Loucy (cell line): ENCODE results near the gene PRKCZ.

ENCODE experiments used
- H2AFZ ChIP-seq: fragments of 200-600 bp; sonication (generic); 2 replicates; pipeline ENCODE4 v1.6.0; 2016; ENCODE audit warnings: antibody characterized with exemption, mild to moderate bottlenecking, low read length, moderate library complexity
- H3F3A ChIP-seq: fragments of 200-600 bp; 2 replicates; pipeline ENCODE4 v1.6.0; 2016; ENCODE audit warnings: antibody characterized with exemption, low read depth, mild to moderate bottlenecking
- H3K27me3 ChIP-seq: fragments of 200-600 bp; sonication (generic); 2 replicates; pipeline ENCODE4 v1.6.1; 2014; ENCODE audit warnings: low read length, mild to moderate bottlenecking; ENCODE audit not compliant: insufficient read depth, poor library complexity, severe bottlenecking
- H3K36me3 ChIP-seq: fragments of 200-600 bp; sonication (generic); 2 replicates; pipeline ENCODE4 v1.6.1; 2016; ENCODE audit warnings: low read length; ENCODE audit not compliant: insufficient read depth
- H3K4me1 ChIP-seq: fragments of 200-600 bp; sonication (generic); 2 replicates; pipeline ENCODE4 v1.5.1; 2014; ENCODE audit warnings: low read length, mild to moderate bottlenecking; ENCODE audit not compliant: insufficient read depth, poor library complexity, severe bottlenecking
- H3K4me2 ChIP-seq: fragments of 200-600 bp; sonication (generic); 2 replicates; pipeline ENCODE4 v1.6.0; 2014; ENCODE audit warnings: antibody characterized with exemption, low read length, low read depth, mild to moderate bottlenecking; ENCODE audit not compliant: poor library complexity, severe bottlenecking
- H3K4me3 ChIP-seq: fragments of 200-600 bp; sonication (generic); 2 replicates; pipeline ENCODE4 v1.5.1; 2014; ENCODE audit warnings: low read length, mild to moderate bottlenecking, mixed read lengths; ENCODE audit not compliant: poor library complexity, severe bottlenecking
- H3K79me2 ChIP-seq: fragments of 200-600 bp; sonication (generic); 2 replicates; pipeline ENCODE4 v1.6.1; 2014; ENCODE audit warnings: low read length; ENCODE audit not compliant: insufficient read depth
- H3K9ac ChIP-seq: fragments of 200-600 bp; sonication (generic); 2 replicates; pipeline ENCODE4 v1.6.0; 2014; ENCODE audit warnings: mild to moderate bottlenecking, low read depth, low read length, moderate library complexity; ENCODE audit not compliant: poor library complexity, severe bottlenecking
- H3K9me2 ChIP-seq: fragments of 200-600 bp; sonication (generic); replicated peaks from 2 replicates; pipeline ENCODE4 v1.6.1; 2016; ENCODE audit warnings: low read depth, low read length, mixed read lengths
- H3K9me3 ChIP-seq: fragments of 200-600 bp; sonication (generic); 2 replicates; pipeline ENCODE4 v1.6.1; 2014; ENCODE audit warnings: mild to moderate bottlenecking, antibody characterized with exemption, low read length, low read depth; ENCODE audit not compliant: insufficient read depth
- H4K20me1 ChIP-seq: fragments of 200-600 bp; sonication (generic); 2 replicates; pipeline ENCODE4 v1.6.0; 2014; ENCODE audit warnings: antibody characterized with exemption, low read length, mild to moderate bottlenecking; ENCODE audit not compliant: insufficient read depth, poor library complexity, severe bottlenecking
- EZH2phosphoT487 ChIP-seq: fragments of 200-600 bp; IDR thresholded peaks from 2 replicates; pipeline ENCODE4 v1.6.1; 2018; ENCODE audit warnings: antibody characterized with exemption, mild to moderate bottlenecking, moderate library complexity, borderline replicate concordance
- TF ChIP-seq, protein P1 (sequence below): fragments of 200-600 bp; sonication (generic); conservative IDR thresholded peaks from 2 replicates; pipeline ENCODE4 v1.5.1; 2014; ENCODE audit warnings: mild to moderate bottlenecking, antibody characterized with exemption, low read length

Gene PRKCZ

DNA sequence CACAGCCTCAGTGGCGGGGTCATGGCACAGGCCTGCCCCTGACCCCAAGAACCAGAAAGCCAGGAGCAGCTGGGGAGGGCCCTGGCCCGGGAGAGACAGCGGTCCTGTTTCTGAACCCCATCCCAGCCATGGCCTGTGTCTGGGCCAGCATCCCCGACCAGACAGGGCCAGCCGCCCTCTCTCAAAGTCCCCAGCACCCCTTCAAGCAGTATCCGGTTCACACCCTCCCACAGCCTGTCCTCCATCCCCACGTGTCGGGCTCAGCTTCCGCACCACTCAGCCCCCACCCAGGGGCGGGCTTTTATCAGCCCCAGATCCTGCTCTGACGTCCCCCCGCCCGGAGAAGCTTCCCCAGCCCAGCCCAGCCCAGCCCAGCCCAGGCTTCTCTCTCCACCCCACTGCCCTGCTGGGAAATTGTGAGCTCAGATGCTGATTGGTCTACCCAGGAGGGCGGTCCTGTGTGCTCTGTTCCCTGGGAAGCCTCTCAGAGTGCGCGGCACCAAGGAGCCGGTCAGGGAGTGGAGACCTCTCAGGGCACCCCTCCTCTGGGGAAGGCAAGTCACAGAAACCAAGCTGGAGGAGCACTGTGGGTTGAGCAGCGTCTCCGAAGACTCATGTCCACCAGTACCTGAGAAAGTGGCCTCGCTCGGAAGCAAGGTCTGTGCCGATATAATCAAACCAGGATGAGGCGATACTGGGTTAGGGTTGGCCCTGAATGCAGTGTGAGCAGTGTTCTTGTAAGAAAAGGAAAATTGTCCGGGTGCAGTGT, 149.0 kb downstream of the PRKCZ start:
- no peaks in the 10 kb centered on the region for H3K79me2 ChIP-seq
- peak overlapping the region; percentile 60 for H3K4me2 ChIP-seq
- H3K9me2 ChIP-seq: no peaks in the 10 kb centered on the region
- H3K4me1 ChIP-seq: peaks cover 5% of the 10 kb centered on the region
- H3K9ac ChIP-seq: peak overlapping the region; percentile 51
- no peaks in the 10 kb centered on the region for H3K36me3 ChIP-seq
- H2AFZ ChIP-seq: peak overlapping the region; percentile 86
- H3K9me3 ChIP-seq: no peaks in the 10 kb centered on the region
- no peaks in the 10 kb centered on the region for H3K27me3 ChIP-seq
- H4K20me1 ChIP-seq: no peaks in the 10 kb centered on the region
- TF ChIP-seq, protein P1, sequence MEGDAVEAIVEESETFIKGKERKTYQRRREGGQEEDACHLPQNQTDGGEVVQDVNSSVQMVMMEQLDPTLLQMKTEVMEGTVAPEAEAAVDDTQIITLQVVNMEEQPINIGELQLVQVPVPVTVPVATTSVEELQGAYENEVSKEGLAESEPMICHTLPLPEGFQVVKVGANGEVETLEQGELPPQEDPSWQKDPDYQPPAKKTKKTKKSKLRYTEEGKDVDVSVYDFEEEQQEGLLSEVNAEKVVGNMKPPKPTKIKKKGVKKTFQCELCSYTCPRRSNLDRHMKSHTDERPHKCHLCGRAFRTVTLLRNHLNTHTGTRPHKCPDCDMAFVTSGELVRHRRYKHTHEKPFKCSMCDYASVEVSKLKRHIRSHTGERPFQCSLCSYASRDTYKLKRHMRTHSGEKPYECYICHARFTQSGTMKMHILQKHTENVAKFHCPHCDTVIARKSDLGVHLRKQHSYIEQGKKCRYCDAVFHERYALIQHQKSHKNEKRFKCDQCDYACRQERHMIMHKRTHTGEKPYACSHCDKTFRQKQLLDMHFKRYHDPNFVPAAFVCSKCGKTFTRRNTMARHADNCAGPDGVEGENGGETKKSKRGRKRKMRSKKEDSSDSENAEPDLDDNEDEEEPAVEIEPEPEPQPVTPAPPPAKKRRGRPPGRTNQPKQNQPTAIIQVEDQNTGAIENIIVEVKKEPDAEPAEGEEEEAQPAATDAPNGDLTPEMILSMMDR: peak; percentile 21; the same call in 1 of the 2 replicates
- no peak for TF ChIP-seq EZH2phosphoT487
- H3F3A ChIP-seq: no peaks in the 10 kb centered on the region
- H3K4me3 ChIP-seq: peak overlapping the region; percentile 75

DNA sequence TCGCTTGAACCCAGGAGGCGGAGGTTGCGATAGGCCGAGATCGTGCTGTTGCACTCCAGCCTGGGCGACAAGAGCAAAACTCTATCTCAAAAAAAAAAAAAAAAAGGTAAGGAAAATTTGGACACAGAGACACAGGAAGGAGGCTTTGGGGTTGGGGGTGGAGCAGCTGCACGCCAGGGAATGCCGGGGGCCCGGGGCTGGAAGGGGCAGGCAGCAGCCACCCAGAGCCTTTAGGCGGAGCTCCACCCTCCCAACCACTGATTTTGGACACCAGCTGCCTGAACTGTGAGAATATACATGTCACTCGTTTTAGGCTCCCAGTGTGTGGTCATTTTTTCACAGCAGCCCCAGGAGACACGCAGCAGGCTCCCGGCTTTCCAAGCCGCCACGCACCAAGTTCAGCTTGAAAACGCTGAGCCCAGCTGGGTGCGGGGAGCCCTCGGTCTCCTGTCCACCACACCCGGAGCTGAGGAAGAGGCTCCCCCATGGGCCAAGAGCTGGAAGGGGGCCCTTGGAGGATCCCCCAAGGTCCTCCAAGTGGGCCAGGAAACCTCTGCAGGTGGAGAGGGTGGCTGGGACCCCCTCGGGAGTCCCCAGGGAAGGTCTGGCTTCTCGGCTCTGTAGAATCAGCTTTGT, 150.2 kb downstream of the PRKCZ start:
- no peak overlapping the region for H3K4me3 ChIP-seq
- no peaks in the 10 kb centered on the region for H3F3A ChIP-seq
- H3K9ac ChIP-seq: no peak overlapping the region
- TF ChIP-seq EZH2phosphoT487: no peak
- TF ChIP-seq, protein P1: no peak
- H3K27me3 ChIP-seq: no peaks in the 10 kb centered on the region
- H3K9me3 ChIP-seq: no peaks in the 10 kb centered on the region
- H4K20me1 ChIP-seq: no peaks in the 10 kb centered on the region
- no peaks in the 10 kb centered on the region for H3K79me2 ChIP-seq
- H2AFZ ChIP-seq: no peak overlapping the region
- H3K9me2 ChIP-seq: no peaks in the 10 kb centered on the region
- H3K4me2 ChIP-seq: no peak overlapping the region
- peaks cover 9% of the 10 kb centered on the region for H3K4me1 ChIP-seq
- H3K36me3 ChIP-seq: no peaks in the 10 kb centered on the region

DNA sequence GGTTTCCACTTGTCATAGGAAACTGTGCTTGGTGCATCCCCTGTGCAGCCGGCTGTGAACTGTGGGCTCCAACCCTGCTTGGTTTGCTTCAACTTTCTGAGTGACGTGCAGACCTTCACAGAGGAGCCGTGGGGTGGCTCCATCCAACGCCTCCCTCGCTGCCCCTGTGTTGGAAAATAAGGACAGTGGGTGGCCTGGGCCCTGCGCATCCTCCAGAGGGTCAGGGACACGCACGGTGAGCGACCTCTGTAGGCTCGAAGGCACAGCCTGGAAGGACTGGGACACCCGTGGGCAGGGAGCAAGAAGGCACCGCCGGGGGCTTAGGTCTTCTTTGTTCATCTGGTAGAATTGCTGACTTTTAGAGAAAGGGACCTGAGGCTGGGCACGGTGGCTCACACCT, 150.9 kb downstream of the PRKCZ start:
- H3K79me2 ChIP-seq: no peaks in the 10 kb centered on the region
- no peaks in the 10 kb centered on the region for H3K9me2 ChIP-seq
- no peak overlapping the region for H2AFZ ChIP-seq
- TF ChIP-seq EZH2phosphoT487: no peak
- TF ChIP-seq, protein P1: no peak
- no peak overlapping the region for H3K4me3 ChIP-seq
- H4K20me1 ChIP-seq: no peaks in the 10 kb centered on the region
- no peaks in the 10 kb centered on the region for H3K9me3 ChIP-seq
- H3K4me2 ChIP-seq: no peak overlapping the region
- no peaks in the 10 kb centered on the region for H3F3A ChIP-seq
- no peak overlapping the region for H3K9ac ChIP-seq
- no peaks in the 10 kb centered on the region for H3K36me3 ChIP-seq
- no peaks in the 10 kb centered on the region for H3K27me3 ChIP-seq
- H3K4me1 ChIP-seq: peaks cover 9% of the 10 kb centered on the region
